GM12873 (cell line): ENCODE measurements around the gene COMTD1.
A peak's percentile ranks its signal among the peaks of the same experiment; 100 is the strongest.

Experiments used
- TF ChIP-seq, protein P1 (sequence below): IDR thresholded peaks from 2 replicates; pipeline ENCODE4 v1.5.1; 2012; ENCODE audit warnings: low read depth, mild to moderate bottlenecking, moderate library complexity, low read length, control low read depth; ENCODE audit not compliant: insufficient read depth; ENCODE audit errors: missing control alignments

COMTD1 gene

DNA sequence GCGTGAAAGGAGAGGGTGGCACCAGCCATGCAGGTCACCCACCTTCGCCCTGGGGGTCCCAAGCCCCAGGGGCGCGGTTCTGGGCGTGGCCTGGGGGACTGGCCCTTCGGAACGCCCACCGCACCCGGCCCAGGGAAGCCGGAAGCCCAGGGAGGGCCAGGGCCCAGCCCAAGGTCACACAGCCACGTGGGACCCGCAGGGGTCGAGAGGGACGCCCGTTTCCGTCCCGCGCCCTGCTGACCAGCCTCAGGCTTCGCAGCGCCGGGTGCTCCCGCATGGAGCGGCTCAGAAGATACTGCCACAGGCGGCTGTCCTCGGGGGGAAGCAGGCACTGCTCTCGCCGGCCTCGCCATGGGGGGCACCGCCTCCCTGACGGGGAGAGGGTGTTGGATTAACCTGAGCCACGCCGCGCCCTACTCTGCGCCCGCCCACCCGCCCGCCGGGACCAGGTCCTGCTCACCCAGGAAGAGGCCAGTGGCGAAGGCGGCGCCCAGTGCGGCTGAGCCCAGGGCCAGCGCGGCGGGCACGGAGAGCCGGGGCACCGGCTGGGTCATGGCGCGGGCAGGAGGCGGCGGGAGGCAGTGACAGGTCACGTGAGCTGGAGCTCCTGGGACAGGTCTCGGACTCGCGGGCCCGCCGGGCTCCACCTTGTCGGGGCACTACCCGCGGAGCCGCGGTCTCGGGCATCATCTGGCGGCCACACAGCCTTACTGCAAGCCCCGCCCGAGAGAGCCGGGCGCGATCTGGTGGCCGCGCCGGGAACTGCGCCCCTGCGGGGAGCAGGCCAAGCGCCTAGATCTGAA is at the start of gene COMTD1:
Gene COMTD1, minus strand, starts transcription at position 583 of the 803 bp plus-strand sequence. Its CDS starts 29 bp downstream, at position 554.
- TF ChIP-seq, protein P1, sequence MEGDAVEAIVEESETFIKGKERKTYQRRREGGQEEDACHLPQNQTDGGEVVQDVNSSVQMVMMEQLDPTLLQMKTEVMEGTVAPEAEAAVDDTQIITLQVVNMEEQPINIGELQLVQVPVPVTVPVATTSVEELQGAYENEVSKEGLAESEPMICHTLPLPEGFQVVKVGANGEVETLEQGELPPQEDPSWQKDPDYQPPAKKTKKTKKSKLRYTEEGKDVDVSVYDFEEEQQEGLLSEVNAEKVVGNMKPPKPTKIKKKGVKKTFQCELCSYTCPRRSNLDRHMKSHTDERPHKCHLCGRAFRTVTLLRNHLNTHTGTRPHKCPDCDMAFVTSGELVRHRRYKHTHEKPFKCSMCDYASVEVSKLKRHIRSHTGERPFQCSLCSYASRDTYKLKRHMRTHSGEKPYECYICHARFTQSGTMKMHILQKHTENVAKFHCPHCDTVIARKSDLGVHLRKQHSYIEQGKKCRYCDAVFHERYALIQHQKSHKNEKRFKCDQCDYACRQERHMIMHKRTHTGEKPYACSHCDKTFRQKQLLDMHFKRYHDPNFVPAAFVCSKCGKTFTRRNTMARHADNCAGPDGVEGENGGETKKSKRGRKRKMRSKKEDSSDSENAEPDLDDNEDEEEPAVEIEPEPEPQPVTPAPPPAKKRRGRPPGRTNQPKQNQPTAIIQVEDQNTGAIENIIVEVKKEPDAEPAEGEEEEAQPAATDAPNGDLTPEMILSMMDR: peak; percentile 100

DNA sequence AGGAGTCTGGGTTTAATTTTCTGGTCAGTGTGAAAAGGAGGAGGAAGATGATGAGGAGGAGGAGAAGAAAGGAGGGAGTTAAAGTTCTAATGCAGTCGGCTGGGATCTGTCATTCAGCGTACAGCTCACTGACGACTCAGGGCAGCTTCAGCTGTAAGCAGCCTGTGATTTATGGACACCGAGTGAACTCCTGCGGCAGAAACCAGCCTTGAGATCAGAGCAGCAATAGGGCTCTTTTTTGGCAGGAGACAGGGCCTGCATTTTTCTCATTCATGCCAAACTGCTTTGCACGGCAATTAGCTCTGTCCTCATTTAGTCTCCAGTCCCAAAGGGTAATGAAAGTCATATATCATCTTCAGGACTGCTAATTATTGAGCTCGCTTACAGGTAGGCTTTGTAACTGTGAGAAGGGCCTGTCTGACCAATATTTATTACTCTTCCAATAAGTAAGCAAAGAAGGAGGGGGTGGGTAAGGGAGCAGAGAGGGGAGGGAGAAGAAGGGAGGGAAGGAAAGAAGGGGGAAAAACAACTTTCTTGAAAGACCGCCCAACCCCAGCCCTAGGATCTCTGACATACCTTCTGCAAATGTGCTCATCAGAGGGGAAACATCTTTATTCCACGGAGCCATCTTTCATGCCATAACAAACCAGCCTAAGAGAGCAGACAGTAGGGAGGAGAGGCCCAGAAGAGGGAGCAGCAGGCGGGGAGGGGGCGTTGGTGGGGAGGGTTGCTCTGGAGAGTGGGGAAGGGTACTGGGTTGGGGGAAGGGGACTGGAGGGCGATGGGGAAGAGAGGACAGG is 48.1 kb upstream of the COMTD1 start:
- TF ChIP-seq, protein P1: no peak

DNA sequence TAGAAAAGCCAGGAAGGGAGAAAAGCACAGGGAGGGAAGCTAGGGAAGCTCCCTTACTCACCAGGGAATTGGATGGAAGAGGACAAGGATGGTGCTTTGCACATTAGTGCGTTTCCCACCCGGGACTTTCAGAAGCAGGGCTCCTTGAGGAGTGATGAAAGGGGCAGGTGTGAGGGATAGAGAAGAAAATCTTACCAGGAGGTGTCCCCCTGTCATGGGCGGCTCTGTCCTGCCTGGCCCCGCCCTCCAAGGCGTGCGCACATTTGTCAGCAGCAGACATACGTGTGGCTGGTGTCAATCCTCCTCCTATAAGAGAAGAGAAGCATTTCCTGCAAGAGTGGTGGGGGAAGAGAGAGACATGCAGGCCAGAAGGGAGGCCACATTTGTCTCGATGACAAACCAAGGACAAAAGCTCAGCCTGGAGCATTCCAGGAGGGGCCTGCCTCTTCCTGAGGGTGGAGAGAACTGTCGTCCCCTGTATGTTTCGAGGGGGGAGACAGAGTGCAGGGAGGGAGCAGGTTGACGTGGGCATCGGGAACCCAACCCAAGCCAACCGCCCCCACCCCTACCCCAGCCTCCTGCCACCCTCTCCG is 47.4 kb upstream of the COMTD1 start:
- TF ChIP-seq, protein P1: no peak

DNA sequence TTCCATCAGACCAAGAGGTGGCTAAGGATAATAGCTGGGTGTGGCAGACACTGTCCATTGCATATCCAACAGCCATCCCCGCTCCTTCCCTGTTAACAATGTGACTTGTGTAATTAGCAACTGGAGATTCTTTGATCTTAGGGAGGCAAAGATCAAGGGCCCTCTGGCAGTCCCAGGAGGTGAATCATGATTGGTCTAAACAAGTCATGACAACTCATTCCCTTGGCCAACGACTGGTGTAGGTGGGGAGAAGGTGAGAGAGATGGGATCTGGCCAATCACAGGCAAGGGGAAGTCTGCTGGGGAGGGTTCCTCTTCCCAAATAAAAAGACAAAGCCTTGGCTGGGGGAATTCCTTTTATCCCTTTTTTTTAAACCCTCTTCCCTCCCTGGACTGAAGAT is 46.2 kb upstream of the COMTD1 start:
- TF ChIP-seq, protein P1: no peak

DNA sequence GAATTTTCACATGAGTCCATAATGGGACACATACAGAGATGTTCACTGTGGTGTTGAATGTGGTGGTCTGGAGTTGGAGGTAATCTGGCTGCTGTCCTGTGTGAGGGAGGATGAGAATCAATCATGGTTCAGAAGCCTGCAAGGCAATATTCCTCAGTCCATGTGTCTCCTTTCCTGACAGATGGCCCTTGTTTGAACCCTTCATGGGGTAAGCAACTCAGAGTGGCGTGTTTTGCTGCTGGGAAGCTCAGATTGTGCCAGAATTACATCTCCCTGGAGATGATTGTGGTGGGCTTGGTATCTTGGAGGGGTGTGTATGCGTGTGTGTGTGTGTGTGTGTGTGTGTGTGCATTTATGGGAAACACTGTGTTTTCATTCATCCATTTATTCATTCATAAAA is 44.5 kb upstream of the COMTD1 start:
- TF ChIP-seq, protein P1: no peak

DNA sequence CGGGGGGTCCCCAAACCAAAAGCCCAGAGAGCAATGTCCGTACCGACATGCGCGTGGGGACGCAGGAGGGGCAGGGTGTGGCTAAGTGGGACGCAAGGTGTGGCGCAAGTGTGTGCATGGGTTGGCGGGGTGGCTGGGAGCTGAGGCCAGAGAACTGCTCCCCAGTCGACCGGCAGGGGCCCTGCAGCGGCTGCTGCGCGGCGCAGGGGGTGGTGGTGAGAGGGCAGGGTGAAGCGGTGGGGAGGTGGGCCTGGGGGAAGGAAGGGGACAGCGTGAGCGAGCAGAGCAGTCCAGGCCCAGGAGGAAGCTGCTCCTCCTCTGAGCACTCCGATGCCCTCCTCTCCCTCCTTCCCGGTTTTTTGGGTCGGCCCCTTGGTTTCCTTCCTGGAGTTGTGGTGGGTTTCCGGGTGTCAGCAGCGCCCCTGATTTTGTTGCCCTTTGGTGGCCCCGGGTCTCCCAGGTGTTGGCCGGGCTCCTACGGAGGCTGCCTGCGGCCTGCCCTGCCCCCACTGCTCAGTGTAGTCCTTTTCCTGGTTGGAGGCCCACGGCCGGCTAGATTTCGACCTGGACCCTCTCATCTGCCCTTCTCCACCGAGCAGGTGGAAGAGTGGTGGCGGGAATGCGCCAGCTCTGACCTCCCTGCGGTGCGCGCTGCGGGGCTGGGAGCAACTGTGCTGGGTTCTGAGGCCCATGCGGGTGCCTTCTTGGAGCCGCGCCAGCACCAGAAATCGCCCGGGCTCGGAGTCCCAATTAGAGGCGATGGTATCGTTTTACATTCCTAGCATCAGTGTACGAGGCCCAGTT is 40.5 kb upstream of the COMTD1 start:
- TF ChIP-seq, protein P1: no peak
